Measurements from ENCODE around the gene FAM171A1.

FAM171A1 gene

GRCh38 chr10:15352201-15352600 lies 18.9 kb downstream of the FAM171A1 start:
- H3K4me1 ChIP-seq (ENCODE audit: low read length) = no peaks in the 10 kb centered on the region
- H3K36me3 ChIP-seq (replicated peaks; ENCODE audit: insufficient read depth, low read length) = no peaks in the 10 kb centered on the region
- H2AFZ ChIP-seq (ENCODE audit: low read length) = no peak overlapping the region
- no peak for DNase-seq
- H3K4me2 ChIP-seq (ENCODE audit: low read depth, low read length) = no peak overlapping the region
- no peaks in the 10 kb centered on the region for H3K9me3 ChIP-seq (replicated peaks; ENCODE audit: insufficient read depth, low read length)
- no peaks in the 10 kb centered on the region for H4K20me1 ChIP-seq (ENCODE audit: insufficient read depth, low read length)
- H3K9me2 ChIP-seq (replicated peaks; ENCODE audit: insufficient read depth, low read length) = no peaks in the 10 kb centered on the region
- H3K27me3 ChIP-seq (replicated peaks; ENCODE audit: insufficient read depth, low read length) = no peaks in the 10 kb centered on the region
- peaks cover 9% of the 10 kb centered on the region; the same call in 1 of the 2 replicates for H3K79me2 ChIP-seq (ENCODE audit: low read length)
- TF ChIP-seq EZH2phosphoT487 (IDR thresholded peaks at IDR 0.05; ENCODE audit: low read length) = no peak
- no peak for TF ChIP-seq CTCF (IDR thresholded peaks at IDR 0.05; ENCODE audit: low read length)
- no peak for TF ChIP-seq EZH2 (optimal IDR thresholded peaks at IDR 0.05; ENCODE audit: low read depth, low read length)
- H3F3A ChIP-seq (ENCODE audit: insufficient read depth, low read length) = no peaks in the 10 kb centered on the region
- H3K9ac ChIP-seq (ENCODE audit: low read length) = no peak overlapping the region
- H3K27ac ChIP-seq (ENCODE audit: low read length) = no peak overlapping the region
- no peak overlapping the region for H3K4me3 ChIP-seq (ENCODE audit: low read length)

- Histone ChIP-seq H3K79me2 (ENCODE audit: low read length) (peaks cover 9% of the 10 kb centered on the region; the same call in 1 of the 2 replicates), H4K20me1 (ENCODE audit: insufficient read depth, low read length) (no peaks in the 10 kb centered on the region), H3K9me3 (replicated peaks; ENCODE audit: insufficient read depth, low read length) (no peaks in the 10 kb centered on the region), H3K36me3 (replicated peaks; ENCODE audit: insufficient read depth, low read length) (no peaks in the 10 kb centered on the region), H3K4me1 (ENCODE audit: low read length) (no peaks in the 10 kb centered on the region), H3K4me2 (ENCODE audit: low read depth, low read length) (no peak overlapping the region), H3K9ac (ENCODE audit: low read length) (no peak overlapping the region), H3K4me3 (ENCODE audit: low read length) (no peak overlapping the region), H2AFZ (ENCODE audit: low read length) (no peak overlapping the region), H3K9me2 (replicated peaks; ENCODE audit: insufficient read depth, low read length) (no peaks in the 10 kb centered on the region), H3F3A (ENCODE audit: insufficient read depth, low read length) (no peaks in the 10 kb centered on the region), H3K27ac (ENCODE audit: low read length) (no peak overlapping the region), H3K27me3 (replicated peaks; ENCODE audit: insufficient read depth, low read length) (no peaks in the 10 kb centered on the region)
- TF ChIP-seq EZH2 (optimal IDR thresholded peaks at IDR 0.05; ENCODE audit: low read depth, low read length) = no peak
- no peak for TF ChIP-seq EZH2phosphoT487 (IDR thresholded peaks at IDR 0.05; ENCODE audit: low read length)
- no peak for TF ChIP-seq CTCF (IDR thresholded peaks at IDR 0.05; ENCODE audit: low read length)
- no peak for DNase-seq
Measured at GRCh38 chr10:15351099-15351820, 19.8 kb downstream of the FAM171A1 start.

GRCh38 chr10:15349112-15349511 lies 22.0 kb downstream of the FAM171A1 start:
- Histone ChIP-seq H3K4me3 (ENCODE audit: low read length) (no peak overlapping the region), H3K9me3 (replicated peaks; ENCODE audit: insufficient read depth, low read length) (no peaks in the 10 kb centered on the region), H3K4me2 (ENCODE audit: low read depth, low read length) (no peak overlapping the region), H3K27me3 (replicated peaks; ENCODE audit: insufficient read depth, low read length) (no peaks in the 10 kb centered on the region), H3K4me1 (ENCODE audit: low read length) (no peaks in the 10 kb centered on the region), H3K9ac (ENCODE audit: low read length) (no peak overlapping the region), H3K27ac (ENCODE audit: low read length) (no peak overlapping the region), H4K20me1 (ENCODE audit: insufficient read depth, low read length) (no peaks in the 10 kb centered on the region), H3K9me2 (replicated peaks; ENCODE audit: insufficient read depth, low read length) (no peaks in the 10 kb centered on the region), H3F3A (ENCODE audit: insufficient read depth, low read length) (no peaks in the 10 kb centered on the region), H3K36me3 (replicated peaks; ENCODE audit: insufficient read depth, low read length) (no peaks in the 10 kb centered on the region), H2AFZ (ENCODE audit: low read length) (no peak overlapping the region), H3K79me2 (ENCODE audit: low read length) (peaks cover 9% of the 10 kb centered on the region; the same call in 1 of the 2 replicates)
- TF ChIP-seq CTCF (IDR thresholded peaks at IDR 0.05; ENCODE audit: low read length) (no peak), EZH2 (optimal IDR thresholded peaks at IDR 0.05; ENCODE audit: low read depth, low read length) (no peak), EZH2phosphoT487 (IDR thresholded peaks at IDR 0.05; ENCODE audit: low read length) (no peak)
- DNase-seq = no peak
